ENCODE data around the gene AFF3.

The AFF3 gene

GRCh38 chr2:100151310-100151709 lies 8.9 kb upstream of the AFF3 start:
- in situ Hi-C loops (cut with HindIII; ENCODE audit: low sequenced_read_pairs) = no loop called here
- TF ChIP-seq CTCF (IDR thresholded peaks at IDR 0.05; ENCODE audit: low read depth, low read length) = no peak
- DNase-seq (ENCODE audit: low read depth, low spot score) = no peak
- no peak overlapping the region for H3K4me3 ChIP-seq (ENCODE audit: low read depth, low read length)

DNA sequence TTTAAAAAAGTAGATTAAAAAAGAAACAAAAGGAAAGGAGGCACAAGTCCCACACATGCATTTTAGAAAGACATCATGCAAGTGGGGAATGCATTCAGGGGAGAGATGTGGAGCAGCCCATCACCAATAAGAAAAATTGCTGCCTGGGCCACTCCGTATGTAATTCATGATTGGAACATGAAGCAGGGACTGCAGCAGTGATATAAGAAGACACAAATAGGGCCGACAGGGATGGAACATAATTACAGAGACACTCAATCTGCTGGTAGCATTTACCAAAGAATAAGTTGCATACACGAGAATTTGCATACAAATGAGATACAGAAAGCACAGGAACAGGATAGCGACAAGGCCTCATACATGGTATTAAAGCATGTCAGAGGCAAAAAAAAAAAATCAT lies 6.5 kb upstream of the AFF3 start:
- no peak for DNase-seq (ENCODE audit: low read depth, low spot score)
- in situ Hi-C loops (cut with HindIII; ENCODE audit: low sequenced_read_pairs) = no loop called here
- no peak for TF ChIP-seq CTCF (IDR thresholded peaks at IDR 0.05; ENCODE audit: low read depth, low read length)
- H3K4me3 ChIP-seq (ENCODE audit: low read depth, low read length) = no peak overlapping the region

GRCh38 chr2:100146657-100146960 lies 4.2 kb upstream of the AFF3 start:
- H3K4me3 ChIP-seq (ENCODE audit: low read depth, low read length) = no peak overlapping the region
- in situ Hi-C loops (cut with HindIII; ENCODE audit: low sequenced_read_pairs) = no loop called here
- DNase-seq (ENCODE audit: low read depth, low spot score) = no peak
- TF ChIP-seq CTCF (IDR thresholded peaks at IDR 0.05; ENCODE audit: low read depth, low read length) = no peak

DNA sequence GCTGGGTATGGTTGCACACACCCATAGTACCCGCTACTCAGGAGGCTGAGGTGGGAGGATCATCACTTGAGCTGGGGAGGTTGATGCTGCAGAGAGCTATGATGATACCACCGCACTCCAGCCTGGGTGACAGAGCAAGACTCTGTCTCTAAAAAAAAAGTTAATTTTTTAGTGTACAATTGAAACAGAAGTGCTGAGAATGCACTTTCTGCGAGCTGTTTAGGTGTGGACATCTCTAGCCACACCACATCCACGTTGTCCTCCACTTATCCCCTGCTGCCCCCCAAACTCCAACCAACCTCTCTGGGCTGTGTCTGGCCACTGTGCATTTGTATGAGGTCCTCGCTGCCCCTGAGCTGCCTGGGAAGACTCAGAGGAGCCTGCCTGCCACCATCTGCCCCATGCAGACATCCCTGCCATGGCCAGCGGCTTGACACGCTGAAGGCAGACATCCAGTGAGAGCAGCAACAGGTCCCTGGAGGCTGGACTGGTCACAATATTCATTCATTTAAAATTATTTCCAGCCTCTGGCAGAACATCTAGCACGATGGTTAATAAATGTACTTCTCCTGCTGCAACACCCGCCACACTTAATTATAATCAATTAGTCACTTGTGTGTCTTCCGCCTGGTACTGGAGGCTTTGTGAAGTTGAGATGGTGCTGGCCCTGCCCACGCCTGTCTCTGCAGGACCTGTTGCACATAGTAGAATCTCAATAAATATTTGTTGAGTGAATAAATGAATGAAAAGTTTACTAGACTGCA lies 3.7 kb upstream of the AFF3 start:
- no peak for TF ChIP-seq CTCF (IDR thresholded peaks at IDR 0.05; ENCODE audit: low read depth, low read length)
- H3K4me3 ChIP-seq (ENCODE audit: low read depth, low read length) = no peak overlapping the region
- no peak for DNase-seq (ENCODE audit: low read depth, low spot score)
- in situ Hi-C loops (cut with HindIII; ENCODE audit: low sequenced_read_pairs) = no loop called here

DNA sequence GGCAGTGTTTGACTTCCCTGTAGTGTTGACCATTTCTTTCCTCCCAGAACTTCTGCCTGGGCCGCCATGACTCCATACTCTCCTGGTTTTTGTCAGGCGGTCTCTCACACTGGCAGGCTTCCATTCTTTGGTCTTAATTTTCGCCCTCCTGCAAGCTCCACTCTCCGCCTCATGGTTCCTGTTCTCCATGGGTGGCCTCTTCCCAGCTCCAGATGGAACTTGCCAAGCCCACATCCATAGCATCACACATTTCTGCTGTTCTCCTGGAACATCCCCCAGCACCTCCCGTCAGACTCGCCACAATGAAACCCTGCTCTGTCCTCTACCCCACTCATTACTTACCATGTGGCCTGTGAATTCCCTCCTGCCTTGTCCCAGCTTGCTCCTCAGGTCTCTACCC lies 896 bp upstream of the AFF3 start:
- in situ Hi-C loops (cut with HindIII; ENCODE audit: low sequenced_read_pairs) = no loop called here
- TF ChIP-seq CTCF (IDR thresholded peaks at IDR 0.05; ENCODE audit: low read depth, low read length) = no peak
- no peak overlapping the region for H3K4me3 ChIP-seq (ENCODE audit: low read depth, low read length)
- no peak for DNase-seq (ENCODE audit: low read depth, low spot score)

- no peak for TF ChIP-seq CTCF (IDR thresholded peaks at IDR 0.05; ENCODE audit: low read depth, low read length)
These were observed 484 bp downstream of the AFF3 start for GRCh38 chr2:100141906-100142305.

More at GRCh38 chr2:100141906-100142305, 484 bp downstream of the AFF3 start:
- in situ Hi-C loops (cut with HindIII; ENCODE audit: low sequenced_read_pairs) = no loop called here
- no peak for DNase-seq (ENCODE audit: low read depth, low spot score)
- no peak overlapping the region for H3K4me3 ChIP-seq (ENCODE audit: low read depth, low read length)
